Spleen (tissue), 11 donors: ENCODE results near the gene PTPRG. TPM values are rescaled to one million over a fixed set of nuclear protein-coding genes. Genes with fewer than 3 reads are reported as not detected.
A peak's percentile ranks its signal among the peaks of the same experiment; 100 is the strongest.

Experiments
- DNase-seq: peaks from one replicate; pipeline ENCODE4 v3.0.0-alpha.2; 2020
- H3K27ac ChIP-seq, 8 donors: fragments of 200-600 bp; sonication (generic) in 7 of 8; 1 replicate in 4 of 8; 2 replicates in 4 of 8; pipeline versions ENCODE4 v1.5.0 to v1.8.0; 2016 to 2021; ENCODE audit warnings: inconsistent platforms in 4 of 8, mild to moderate bottlenecking in 4 of 8, moderate library complexity in 1 of 8
- H3K27me3 ChIP-seq, 7 donors: fragments of 200-600 bp; sonication (generic) in 6 of 7; replicated peaks in 1 of 7; 1 replicate in 4 of 7; 2 replicates in 3 of 7; pipeline versions ENCODE4 v1.5.0 to v1.8.0; 2016 to 2021; ENCODE audit warnings: inconsistent platforms in 3 of 7, mild to moderate bottlenecking in 1 of 7
- H3K36me3 ChIP-seq, 6 donors: fragments of 200-600 bp; sonication (generic) in 5 of 6; 1 replicate in 4 of 6; 2 replicates in 2 of 6; pipeline versions ENCODE4 v1.5.0 to v1.8.0; 2016 to 2021; ENCODE audit warnings: inconsistent platforms in 2 of 6
- H3K4me1 ChIP-seq, 6 donors: fragments of 200-600 bp; sonication (generic) in 5 of 6; 1 replicate in 3 of 6; 2 replicates in 3 of 6; pipeline versions ENCODE4 v1.5.0 to v1.8.0; 2016 to 2021; ENCODE audit warnings: inconsistent platforms in 3 of 6
- H3K4me3 ChIP-seq, 8 donors: fragments of 200-600 bp; sonication (generic) in 7 of 8; 1 replicate in 4 of 8; 2 replicates in 4 of 8; pipeline versions ENCODE4 v1.5.0 to v1.8.0; 2016 to 2021; ENCODE audit warnings: inconsistent platforms in 4 of 8, mild to moderate bottlenecking in 4 of 8, moderate library complexity in 2 of 8
- H3K9me3 ChIP-seq, 8 donors: fragments of 200-600 bp; sonication (generic) in 7 of 8; 1 replicate in 4 of 8; 2 replicates in 4 of 8; pipeline versions ENCODE4 v1.5.0 to v1.8.0; 2016 to 2021; ENCODE audit warnings: inconsistent platforms in 4 of 8
- POLR2A ChIP-seq, 3 donors: fragments of 450-650 bp; IDR thresholded peaks; one replicate each; pipeline ENCODE4 v1.5.1; 2017; ENCODE audit warnings: antibody characterized with exemption in 3 of 3, mild to moderate bottlenecking in 1 of 3
- POLR2AphosphoS5 ChIP-seq, 3 donors: sonication (generic); formaldehyde crosslinking; IDR thresholded peaks; one replicate each; pipeline ENCODE4 v1.5.1; 2017; ENCODE audit warnings: antibody characterized with exemption in 3 of 3
- WGBS, 5 donors: extraction: QIAGEN DNeasy Blood & Tissue Kit in 3 of 5; methylation state at CpG; one replicate each; pipeline versions ENCODE4 v1.1.5 to v1.1.7; 2013 to 2018; 5-methylcytosine and 5-hydroxymethylcytosine counted together
- intact Hi-C: fragments of 100-400 bp; cut with DNase I; formaldehyde crosslinking; loops from one replicate; pipeline ENCODE4 v1.15.0; 2023; ENCODE audit warnings: low total_unique reads
- polyA plus RNA-seq, 3 donors: library from polyadenylated mRNA; stranded (reverse); fragments of 200-250 nt; gene quantifications; one replicate each; pipeline ENCODE4 v1.2.1, GENCODE V29; 2013
- small RNA-seq, 4 donors: library from RNA; depleted of rRNA; stranded (forward); fragments of <200 nt; gene quantifications; one replicate each; pipeline ENCODE3, GENCODE V24; 2016
- total RNA-seq, 7 donors: library from RNA; depleted of rRNA in 3 of 7; stranded (reverse); fragments of >200 nt in 3 of 7; fragmentation: NEBNext Ultra II Directional in 4 of 7; extraction: Animal tissue kit (Norgen Biotek cat#: 25700) in 4 of 7; gene quantifications; one replicate each; pipeline versions ENCODE4 v1.1.0 to v1.2.1, GENCODE V29; 2016 to 2021
- TF ChIP-seq, protein P1 (sequence below), 11 experiments: fragments of 200-600 bp in 7 of 11; fragments of 450-650 bp in 4 of 11; sonication (generic) in 4 of 11; IDR thresholded peaks in 8 of 11; conservative IDR thresholded peaks in 3 of 11; 1 replicate in 7 of 11; 2 replicates in 4 of 11; pipeline versions ENCODE4 v1.4.0 to v1.8.0; 2016 to 2021; ENCODE audit warnings: antibody characterized with exemption in 11 of 11, inconsistent platforms in 4 of 11, mild to moderate bottlenecking in 1 of 11
- donor health status: healthy with polysubstance abuse.
- donor health status: DM: no; HTN: no; CAD: no; lungs with moderate emphysema.
- donor health status: DM: no; HTN: no; CAD: no.
- donor health status: Bipolar disorder and iron deficiency.
- donor health status: healthy.
- donor health status: DM: no; HTN: no; CAD: no.
- donor health status: DM: yes; HTN: yes; CAD: no.

The PTPRG gene
- total and polyA plus RNA-seq, 10 donors, result 0.89 to 77.0 (median 34.5) TPM

DNA sequence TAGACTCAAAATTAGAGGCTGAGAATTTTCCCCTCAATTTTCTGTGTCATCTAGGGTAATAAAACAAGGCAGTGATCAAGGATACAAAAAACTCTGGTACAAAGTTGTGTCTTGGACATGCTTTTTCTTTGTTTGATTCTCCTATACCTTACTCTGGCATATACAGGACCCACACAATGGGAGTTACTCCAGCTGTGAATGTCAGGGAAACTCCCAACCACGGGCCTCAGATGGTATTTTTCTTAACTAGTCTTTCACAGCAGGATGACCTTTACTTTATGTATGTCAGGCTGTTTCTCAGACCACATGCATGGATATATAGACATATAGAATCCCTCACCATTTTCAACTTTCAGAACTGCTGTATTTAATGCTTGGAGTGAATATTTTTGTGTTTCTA lies 770.6 kb downstream of the PTPRG start:
- Histone ChIP-seq H3K4me1 (no peaks in the 10 kb centered on the region), H3K9me3 (no peaks in the 10 kb centered on the region), H3K4me3 (no peak overlapping the region), H3K36me3 (no peaks in the 10 kb centered on the region), H3K27ac (no peak overlapping the region), H3K27me3 (no peaks in the 10 kb centered on the region)
- 69 to 93% (median 71%) methylated on average over 1 of the region's 1 CpG for WGBS, 5 donors
- no peak for DNase-seq
- TF ChIP-seq POLR2AphosphoS5 (IDR thresholded peaks at IDR 0.05) (no peak), POLR2A (IDR thresholded peaks at IDR 0.05) (no peak)
- TF ChIP-seq, protein P1, sequence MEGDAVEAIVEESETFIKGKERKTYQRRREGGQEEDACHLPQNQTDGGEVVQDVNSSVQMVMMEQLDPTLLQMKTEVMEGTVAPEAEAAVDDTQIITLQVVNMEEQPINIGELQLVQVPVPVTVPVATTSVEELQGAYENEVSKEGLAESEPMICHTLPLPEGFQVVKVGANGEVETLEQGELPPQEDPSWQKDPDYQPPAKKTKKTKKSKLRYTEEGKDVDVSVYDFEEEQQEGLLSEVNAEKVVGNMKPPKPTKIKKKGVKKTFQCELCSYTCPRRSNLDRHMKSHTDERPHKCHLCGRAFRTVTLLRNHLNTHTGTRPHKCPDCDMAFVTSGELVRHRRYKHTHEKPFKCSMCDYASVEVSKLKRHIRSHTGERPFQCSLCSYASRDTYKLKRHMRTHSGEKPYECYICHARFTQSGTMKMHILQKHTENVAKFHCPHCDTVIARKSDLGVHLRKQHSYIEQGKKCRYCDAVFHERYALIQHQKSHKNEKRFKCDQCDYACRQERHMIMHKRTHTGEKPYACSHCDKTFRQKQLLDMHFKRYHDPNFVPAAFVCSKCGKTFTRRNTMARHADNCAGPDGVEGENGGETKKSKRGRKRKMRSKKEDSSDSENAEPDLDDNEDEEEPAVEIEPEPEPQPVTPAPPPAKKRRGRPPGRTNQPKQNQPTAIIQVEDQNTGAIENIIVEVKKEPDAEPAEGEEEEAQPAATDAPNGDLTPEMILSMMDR (IDR thresholded peaks at IDR 0.05 in 8 of 11, conservative IDR thresholded peaks at IDR 0.05 in 3 of 11), result no peak
- intact Hi-C loops, result loop anchor here (10.0 kb wide), 1 partner anchor 223 kb away; no protein-coding TSS in a partner anchor

- H3K36me3 ChIP-seq, result no peaks in the 10 kb centered on the region
- intact Hi-C loops, result loop anchor here (10.0 kb wide), 1 partner anchor 222 kb away; no protein-coding TSS in a partner anchor
- DNase-seq, result no peak
- TF ChIP-seq, protein P1 (IDR thresholded peaks at IDR 0.05 in 8 of 11, conservative IDR thresholded peaks at IDR 0.05 in 3 of 11), result peak in 7 of 11 experiments; percentile 12 to 52 (median 26)
- TF ChIP-seq POLR2A (IDR thresholded peaks at IDR 0.05), result no peak
- H3K9me3 ChIP-seq, result no peaks in the 10 kb centered on the region
- no peak overlapping the region for H3K27ac ChIP-seq
- no peak overlapping the region for H3K4me3 ChIP-seq
- WGBS, 5 donors, result 49 to 60% (median 54%) methylated on average over 2 of the region's 2 CpGs
- H3K27me3 ChIP-seq, result no peaks in the 10 kb centered on the region
- no peaks in the 10 kb centered on the region for H3K4me1 ChIP-seq
Measured at GRCh38 chr3:62332835-62333244, 771.5 kb downstream of the PTPRG start.

DNA sequence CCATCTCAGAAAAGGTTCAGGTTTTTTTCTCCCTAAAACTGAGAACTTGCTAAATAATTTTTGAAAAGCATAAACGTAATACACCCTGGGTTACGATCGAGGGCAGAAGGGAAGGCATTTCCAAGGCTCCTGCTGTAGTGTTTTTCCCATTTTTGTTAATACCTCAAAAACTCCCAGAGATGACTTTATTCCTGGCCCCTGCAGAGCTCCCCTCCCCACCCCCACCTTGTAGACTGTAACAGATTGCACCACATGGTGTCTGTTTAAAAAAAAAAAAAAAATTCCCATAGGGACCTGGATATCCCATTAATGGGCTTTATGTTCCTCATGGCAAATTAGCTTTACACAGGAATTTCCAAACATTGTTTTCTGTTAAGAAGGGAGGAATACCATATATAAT lies 773.8 kb downstream of the PTPRG start:
- intact Hi-C loops, result loop anchor here (10.0 kb wide), 1 partner anchor 220 kb away; no protein-coding TSS in a partner anchor
- H3K4me3 ChIP-seq, result no peak overlapping the region

GRCh38 chr3:62343755-62344154 lies 782.4 kb downstream of the PTPRG start:
- no peaks in the 10 kb centered on the region for H3K36me3 ChIP-seq

More for the DNA sequence above, 773.8 kb downstream of the PTPRG start:
- Histone ChIP-seq H3K9me3 (no peaks in the 10 kb centered on the region), H3K4me1 (no peaks in the 10 kb centered on the region), H3K27me3 (no peaks in the 10 kb centered on the region), H3K36me3 (no peaks in the 10 kb centered on the region), H3K27ac (no peak overlapping the region)
- 85 to 96% (median 91%) methylated on average over 3 of the region's 3 CpGs for WGBS, 5 donors
- no peak for DNase-seq
- TF ChIP-seq, protein P1 (IDR thresholded peaks at IDR 0.05 in 8 of 11, conservative IDR thresholded peaks at IDR 0.05 in 3 of 11), result no peak
- TF ChIP-seq POLR2AphosphoS5 (IDR thresholded peaks at IDR 0.05) (no peak), POLR2A (IDR thresholded peaks at IDR 0.05) (no peak)

More at GRCh38 chr3:62343755-62344154, 782.4 kb downstream of the PTPRG start:
- Histone ChIP-seq H3K9me3 (no peaks in the 10 kb centered on the region), H3K4me3 (no peak overlapping the region), H3K27me3 (peaks cover 0 to under 1% (median 0%) of the 10 kb centered on the region in 7 donors), H3K4me1 (no peaks in the 10 kb centered on the region), H3K27ac (no peak overlapping the region)
- WGBS, 5 donors, result 69 to 81% (median 75%) methylated on average over 2 of the region's 2 CpGs
- DNase-seq, result no peak
- intact Hi-C loops, result no loop called here
- TF ChIP-seq, protein P1 (IDR thresholded peaks at IDR 0.05 in 8 of 11, conservative IDR thresholded peaks at IDR 0.05 in 3 of 11), result no peak
- TF ChIP-seq POLR2AphosphoS5 (IDR thresholded peaks at IDR 0.05) (no peak), POLR2A (IDR thresholded peaks at IDR 0.05) (no peak)

Small RNA genes within 50 kb of the gene (small RNA-seq; reads per million reads assigned to genes)
- 0 reads per million in 4 donors for gene RF00019
- 0 reads per million in 4 donors for gene RNU2-10P
